ENCODE data around the gene KRT82.

Gene KRT82

GRCh38 chr12:52428121-52428520, 22.0 kb upstream of the KRT82 start:
- no peak overlapping the region for H3K27ac ChIP-seq (ENCODE audit: low read length)
- H2AFZ ChIP-seq (ENCODE audit: low read depth, low read length) = no peak overlapping the region
- H3K9ac ChIP-seq (ENCODE audit: low read length) = no peak overlapping the region
- no peaks in the 10 kb centered on the region for H3K79me2 ChIP-seq (ENCODE audit: low read length)
- no peaks in the 10 kb centered on the region for H4K20me1 ChIP-seq (ENCODE audit: insufficient read depth, low read length)
- H3K9me3 ChIP-seq (ENCODE audit: insufficient read depth, low read length) = no peaks in the 10 kb centered on the region
- TF ChIP-seq CTCF (IDR thresholded peaks at IDR 0.05; ENCODE audit: low read depth, low read length) (no peak), EZH2phosphoT487 (IDR thresholded peaks at IDR 0.05; ENCODE audit: low read depth) (no peak)
- no peak overlapping the region for H3K4me2 ChIP-seq (ENCODE audit: low read length)
- H3K27me3 ChIP-seq (ENCODE audit: low read depth, low read length) = peaks cover 73% of the 10 kb centered on the region
- no peaks in the 10 kb centered on the region for H3K36me3 ChIP-seq (replicated peaks; ENCODE audit: low read depth, low read length)
- no peaks in the 10 kb centered on the region for H3K4me1 ChIP-seq (ENCODE audit: low read length)
- H3K4me3 ChIP-seq (ENCODE audit: low read length) = no peak overlapping the region

- Histone ChIP-seq H3K27me3 (ENCODE audit: low read depth, low read length) (peaks cover 75% of the 10 kb centered on the region), H4K20me1 (ENCODE audit: insufficient read depth, low read length) (no peaks in the 10 kb centered on the region), H3K9me3 (ENCODE audit: insufficient read depth, low read length) (no peaks in the 10 kb centered on the region), H3K4me3 (ENCODE audit: low read length) (no peak overlapping the region), H3K4me1 (ENCODE audit: low read length) (no peaks in the 10 kb centered on the region), H3K36me3 (replicated peaks; ENCODE audit: low read depth, low read length) (no peaks in the 10 kb centered on the region), H3K4me2 (ENCODE audit: low read length) (no peak overlapping the region), H3K9ac (ENCODE audit: low read length) (no peak overlapping the region), H3K27ac (ENCODE audit: low read length) (no peak overlapping the region), H2AFZ (ENCODE audit: low read depth, low read length) (no peak overlapping the region), H3K79me2 (ENCODE audit: low read length) (no peaks in the 10 kb centered on the region)
- no peak for TF ChIP-seq CTCF (IDR thresholded peaks at IDR 0.05; ENCODE audit: low read depth, low read length)
- no peak for TF ChIP-seq EZH2phosphoT487 (IDR thresholded peaks at IDR 0.05; ENCODE audit: low read depth)
These were observed 20.9 kb upstream of the KRT82 start for GRCh38 chr12:52427083-52427482.

DNA sequence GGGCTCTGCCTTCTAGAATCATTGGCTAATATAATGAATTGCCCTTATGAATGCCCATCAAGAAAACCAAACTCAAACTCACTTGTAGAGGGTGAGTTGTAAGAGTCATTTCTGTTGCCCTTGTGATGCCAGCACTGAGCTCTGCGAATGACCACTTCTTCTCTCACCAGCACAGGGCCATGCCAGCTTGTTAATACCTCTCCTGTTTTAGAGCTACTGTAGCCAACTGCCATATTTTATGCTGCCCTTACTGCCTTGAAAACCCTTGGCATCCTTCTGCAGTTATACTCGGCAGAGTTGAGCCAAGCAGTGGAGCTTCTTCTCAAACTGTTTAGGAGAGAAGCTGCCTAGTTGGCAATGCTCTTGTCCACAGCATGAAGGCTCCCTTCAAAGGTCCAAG, 19.9 kb upstream of the KRT82 start:
- no peak overlapping the region for H3K4me3 ChIP-seq (ENCODE audit: low read length)
- TF ChIP-seq EZH2phosphoT487 (IDR thresholded peaks at IDR 0.05; ENCODE audit: low read depth) = no peak
- TF ChIP-seq CTCF (IDR thresholded peaks at IDR 0.05; ENCODE audit: low read depth, low read length) = no peak
- H3K4me1 ChIP-seq (ENCODE audit: low read length) = no peaks in the 10 kb centered on the region
- no peak overlapping the region for H3K27ac ChIP-seq (ENCODE audit: low read length)
- H3K9me3 ChIP-seq (ENCODE audit: insufficient read depth, low read length) = no peaks in the 10 kb centered on the region
- H3K27me3 ChIP-seq (ENCODE audit: low read depth, low read length) = peaks cover 75% of the 10 kb centered on the region
- no peak overlapping the region for H3K4me2 ChIP-seq (ENCODE audit: low read length)
- H3K9ac ChIP-seq (ENCODE audit: low read length) = no peak overlapping the region
- no peak overlapping the region for H2AFZ ChIP-seq (ENCODE audit: low read depth, low read length)
- H3K79me2 ChIP-seq (ENCODE audit: low read length) = no peaks in the 10 kb centered on the region
- H3K36me3 ChIP-seq (replicated peaks; ENCODE audit: low read depth, low read length) = no peaks in the 10 kb centered on the region
- no peaks in the 10 kb centered on the region for H4K20me1 ChIP-seq (ENCODE audit: insufficient read depth, low read length)

GRCh38 chr12:52425466-52425865, 19.3 kb upstream of the KRT82 start:
- H3K27me3 ChIP-seq (ENCODE audit: low read depth, low read length) = peaks cover 70% of the 10 kb centered on the region
- H3K27ac ChIP-seq (ENCODE audit: low read length) = no peak overlapping the region
- no peak overlapping the region for H3K4me2 ChIP-seq (ENCODE audit: low read length)
- no peak overlapping the region for H2AFZ ChIP-seq (ENCODE audit: low read depth, low read length)
- H3K79me2 ChIP-seq (ENCODE audit: low read length) = no peaks in the 10 kb centered on the region
- H3K4me1 ChIP-seq (ENCODE audit: low read length) = no peaks in the 10 kb centered on the region
- no peak overlapping the region for H3K4me3 ChIP-seq (ENCODE audit: low read length)
- no peak overlapping the region for H3K9ac ChIP-seq (ENCODE audit: low read length)
- no peaks in the 10 kb centered on the region for H3K36me3 ChIP-seq (replicated peaks; ENCODE audit: low read depth, low read length)
- no peak for TF ChIP-seq EZH2phosphoT487 (IDR thresholded peaks at IDR 0.05; ENCODE audit: low read depth)
- no peak for TF ChIP-seq CTCF (IDR thresholded peaks at IDR 0.05; ENCODE audit: low read depth, low read length)
- H4K20me1 ChIP-seq (ENCODE audit: insufficient read depth, low read length) = no peaks in the 10 kb centered on the region
- no peaks in the 10 kb centered on the region for H3K9me3 ChIP-seq (ENCODE audit: insufficient read depth, low read length)

Data from OCI-LY3 (cell line).